Measurements from ENCODE around the gene ACP2. TPM values are rescaled to one million over a fixed set of nuclear protein-coding genes. Genes with fewer than 3 reads are reported as not detected.

Gene ACP2, protein sequence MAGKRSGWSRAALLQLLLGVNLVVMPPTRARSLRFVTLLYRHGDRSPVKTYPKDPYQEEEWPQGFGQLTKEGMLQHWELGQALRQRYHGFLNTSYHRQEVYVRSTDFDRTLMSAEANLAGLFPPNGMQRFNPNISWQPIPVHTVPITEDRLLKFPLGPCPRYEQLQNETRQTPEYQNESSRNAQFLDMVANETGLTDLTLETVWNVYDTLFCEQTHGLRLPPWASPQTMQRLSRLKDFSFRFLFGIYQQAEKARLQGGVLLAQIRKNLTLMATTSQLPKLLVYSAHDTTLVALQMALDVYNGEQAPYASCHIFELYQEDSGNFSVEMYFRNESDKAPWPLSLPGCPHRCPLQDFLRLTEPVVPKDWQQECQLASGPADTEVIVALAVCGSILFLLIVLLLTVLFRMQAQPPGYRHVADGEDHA
- 34.8 and 60.8 TPM in 2 replicates for total RNA-seq
- polyA plus RNA-seq (2012), result 44.5 TPM

DNA sequence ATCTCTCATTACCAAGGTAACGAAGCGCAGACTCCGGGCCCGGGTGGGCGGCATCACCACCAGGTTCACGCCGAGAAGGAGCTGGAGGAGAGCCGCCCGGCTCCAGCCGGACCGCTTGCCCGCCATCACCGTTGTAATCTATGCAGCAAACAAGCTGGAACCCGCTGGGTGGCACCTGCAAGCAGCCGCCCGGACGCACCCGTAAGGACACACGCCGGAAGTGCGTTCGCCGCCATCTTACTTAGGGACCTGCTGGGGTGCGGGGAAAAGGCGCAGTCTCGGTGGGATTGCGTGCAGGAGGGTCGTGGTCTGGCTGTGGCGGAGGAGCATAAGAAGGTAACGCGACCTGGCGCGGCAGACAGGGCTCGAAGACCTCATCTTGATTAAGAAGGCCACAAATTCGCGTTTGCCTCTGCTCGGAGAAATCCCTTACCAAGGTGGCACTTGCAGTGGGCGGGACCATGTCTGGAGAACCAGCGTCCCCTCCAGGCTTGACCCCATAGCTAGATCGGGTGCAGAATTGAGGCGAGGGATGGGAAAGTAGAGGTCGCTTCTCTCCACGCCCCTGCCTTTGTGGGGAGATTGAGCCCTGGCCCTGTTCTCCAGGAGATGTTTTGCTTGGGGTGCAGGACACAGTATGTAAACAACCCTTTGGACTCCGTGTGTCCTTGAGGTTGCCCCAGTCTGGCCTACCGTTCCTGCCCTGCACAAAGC lies at the start of gene ACP2:
Gene ACP2, minus strand, starts transcription at position 151 of the 714 bp plus-strand sequence. Its CDS starts 25 bp downstream, at position 126.
- peak; percentile 88 for DNase-seq (ENCODE audit: low read depth)

DNA sequence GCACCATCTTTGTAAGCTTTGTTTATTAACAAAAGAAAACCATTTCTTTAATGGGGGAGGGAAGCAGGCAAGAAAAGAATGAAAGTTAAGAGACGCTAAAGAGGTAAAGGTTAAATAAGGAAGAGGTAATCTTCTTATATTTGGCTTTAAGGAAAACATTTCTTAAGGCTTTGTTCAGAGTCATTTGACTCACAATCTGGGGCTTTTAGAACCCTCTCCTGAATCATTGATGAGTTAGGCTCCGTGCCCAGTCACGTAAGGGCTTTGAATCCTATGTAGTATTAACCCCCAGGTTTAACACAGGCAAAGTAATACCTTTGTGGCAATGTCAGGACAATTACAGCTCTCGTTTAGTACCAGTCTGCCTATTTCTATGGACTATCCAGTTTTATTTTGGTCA lies 47.4 kb upstream of the ACP2 start:
- DNase-seq (ENCODE audit: low read depth), result no peak

DNA sequence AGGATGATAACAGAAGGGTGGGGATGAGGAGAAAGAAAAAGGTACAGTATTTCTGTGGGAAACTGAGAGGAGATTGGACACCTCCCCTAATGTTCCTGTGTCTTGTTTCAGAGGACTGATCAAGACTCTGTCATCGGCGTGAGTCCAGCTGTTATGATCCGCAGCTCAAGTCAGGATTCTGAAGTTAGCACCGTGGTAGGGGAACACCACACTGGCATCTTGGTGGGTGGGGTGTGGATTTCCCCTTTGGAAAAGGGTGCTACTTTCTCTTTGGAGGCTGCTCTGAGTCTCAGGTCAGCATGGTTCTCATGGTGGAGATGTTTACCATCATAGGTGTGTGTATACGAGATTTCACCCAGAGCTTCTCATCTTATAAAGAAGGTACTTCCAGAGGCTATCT lies 46.8 kb upstream of the ACP2 start:
- DNase-seq (ENCODE audit: low read depth), result no peak

DNA sequence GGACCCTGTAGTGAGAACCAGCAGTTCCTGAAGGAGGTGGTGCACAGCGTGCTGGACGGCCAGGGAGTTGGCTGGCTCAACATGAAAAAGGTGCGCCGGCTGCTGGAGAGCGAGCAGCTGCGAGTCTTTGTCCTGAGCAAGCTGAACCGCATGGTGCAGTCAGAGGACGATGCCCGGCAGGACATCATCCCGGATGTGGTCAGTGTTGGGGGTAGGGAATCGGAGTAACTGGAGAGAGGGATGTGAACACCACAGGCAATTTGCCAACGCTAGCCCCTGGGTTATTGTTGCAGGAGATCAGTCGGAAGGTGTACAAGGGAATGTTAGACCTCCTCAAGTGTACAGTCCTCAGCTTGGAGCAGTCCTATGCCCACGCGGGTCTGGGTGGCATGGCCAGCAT lies 41.2 kb upstream of the ACP2 start:
- no peak for DNase-seq (ENCODE audit: low read depth)

DNA sequence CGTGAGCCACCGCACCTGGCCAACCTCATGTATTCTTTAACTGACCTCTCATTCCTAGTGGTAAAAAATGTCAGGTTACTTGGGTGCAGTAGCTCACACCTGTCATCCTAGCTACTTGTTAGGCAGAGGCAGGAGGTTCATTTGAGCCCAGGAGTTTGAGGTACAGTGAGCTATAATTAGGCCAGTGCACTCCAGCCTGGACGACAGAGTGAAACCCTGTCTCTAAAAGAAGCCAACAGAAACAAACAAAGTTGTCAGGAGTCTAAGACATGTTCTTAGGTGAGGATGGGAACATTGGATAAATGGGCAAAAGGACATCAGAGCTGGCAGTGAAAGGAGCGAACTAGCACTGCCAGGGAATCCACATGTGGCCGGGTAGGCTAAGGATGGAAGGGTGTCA lies 39.5 kb upstream of the ACP2 start:
- DNase-seq (ENCODE audit: low read depth), result peak; percentile 33

DNA sequence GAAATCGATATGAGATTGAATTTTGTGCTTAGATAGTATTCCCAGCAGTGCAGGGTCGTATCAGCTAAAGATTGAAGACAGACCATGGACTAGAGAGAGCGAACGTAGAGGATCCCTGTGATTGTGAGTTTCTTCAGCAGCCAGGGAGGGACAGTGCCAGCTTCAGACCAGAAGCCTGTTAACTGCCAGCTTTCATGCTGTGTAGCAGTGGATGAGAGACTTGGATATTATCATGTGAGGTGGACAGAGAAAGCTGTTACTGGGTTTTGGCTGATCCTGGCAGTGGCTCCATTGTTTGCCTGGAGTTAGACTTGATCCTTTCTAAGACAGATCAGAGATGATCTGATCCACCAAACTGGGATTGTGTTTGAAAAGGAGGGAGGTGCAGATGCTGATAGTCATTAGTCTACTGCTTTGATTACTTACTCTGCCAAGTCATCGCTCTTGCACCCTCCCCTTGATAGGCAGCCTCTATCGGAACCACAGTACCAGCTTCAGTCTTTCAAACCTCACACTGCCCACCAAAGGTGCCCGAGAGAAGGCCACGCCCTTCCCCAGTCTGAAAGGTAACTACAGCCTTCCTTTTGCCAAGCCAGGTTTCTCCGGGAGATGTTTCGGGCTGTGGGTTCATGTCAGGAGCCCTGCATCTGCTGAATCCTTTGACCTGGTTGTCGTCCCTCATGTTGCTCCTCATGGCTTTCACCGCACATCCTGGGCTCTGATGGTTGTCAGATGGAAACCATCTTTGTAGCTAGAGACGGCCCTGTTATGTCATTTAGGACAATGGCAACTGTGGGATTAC lies 37.6 kb upstream of the ACP2 start:
- no peak for DNase-seq (ENCODE audit: low read depth)

DNA sequence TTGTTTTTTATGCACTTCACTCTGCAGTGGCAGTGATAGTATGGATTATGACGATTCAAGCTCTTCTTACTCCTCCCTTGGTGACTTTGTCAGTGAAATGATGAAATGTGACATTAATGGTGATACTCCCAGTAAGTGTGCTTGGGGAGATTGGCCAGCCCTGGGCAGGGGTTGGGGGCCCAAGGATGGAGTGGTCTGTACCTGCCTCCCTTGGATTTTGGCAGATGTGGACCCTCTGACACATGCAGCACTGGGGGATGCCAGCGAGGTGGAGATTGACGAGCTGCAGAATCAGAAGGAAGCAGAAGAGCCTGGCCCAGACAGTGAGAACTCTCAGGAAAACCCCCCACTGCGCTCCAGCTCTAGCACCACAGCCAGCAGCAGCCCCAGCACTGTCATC lies 35.5 kb upstream of the ACP2 start:
- no peak for DNase-seq (ENCODE audit: low read depth)

DNA sequence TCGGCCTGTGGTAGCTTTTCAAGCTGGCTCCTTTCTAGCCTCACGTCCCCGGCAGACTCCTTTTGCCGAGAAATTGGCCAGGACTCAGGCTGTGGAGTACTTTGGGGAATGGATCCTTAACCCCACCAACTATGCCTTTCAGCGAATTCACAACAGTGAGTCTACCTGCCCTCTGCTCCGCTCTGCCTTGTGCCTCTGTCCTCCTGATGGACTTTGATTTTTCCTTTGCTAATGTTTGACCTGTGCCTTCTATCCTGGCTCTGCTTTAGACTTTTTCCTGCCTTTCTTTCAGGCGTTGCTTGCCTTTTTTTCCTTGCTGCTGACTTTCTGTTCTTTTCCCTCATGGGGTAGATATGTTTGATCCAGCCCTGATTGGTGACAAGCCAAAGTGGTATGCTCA lies 33.8 kb upstream of the ACP2 start:
- no peak for DNase-seq (ENCODE audit: low read depth)

DNA sequence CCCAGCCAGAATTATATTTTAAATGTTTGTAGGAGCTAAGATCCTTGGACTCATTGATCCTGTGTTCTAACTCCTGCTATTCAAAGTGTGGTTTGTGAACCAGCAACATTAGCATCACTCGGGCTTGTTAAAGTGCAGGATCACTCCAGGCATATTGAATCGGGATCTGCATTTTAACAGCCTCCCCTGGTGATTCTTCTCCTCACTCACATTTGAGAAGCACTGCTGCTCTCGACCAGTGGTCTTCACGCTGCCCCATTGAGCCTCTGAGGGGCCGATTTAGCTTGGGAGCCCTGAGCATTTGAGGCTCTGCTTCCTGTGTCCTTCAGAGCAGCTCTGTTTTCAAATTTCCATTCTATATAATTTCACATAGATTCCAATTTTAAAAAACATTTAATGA lies 32.2 kb upstream of the ACP2 start:
- DNase-seq (ENCODE audit: low read depth), result no peak

DNA sequence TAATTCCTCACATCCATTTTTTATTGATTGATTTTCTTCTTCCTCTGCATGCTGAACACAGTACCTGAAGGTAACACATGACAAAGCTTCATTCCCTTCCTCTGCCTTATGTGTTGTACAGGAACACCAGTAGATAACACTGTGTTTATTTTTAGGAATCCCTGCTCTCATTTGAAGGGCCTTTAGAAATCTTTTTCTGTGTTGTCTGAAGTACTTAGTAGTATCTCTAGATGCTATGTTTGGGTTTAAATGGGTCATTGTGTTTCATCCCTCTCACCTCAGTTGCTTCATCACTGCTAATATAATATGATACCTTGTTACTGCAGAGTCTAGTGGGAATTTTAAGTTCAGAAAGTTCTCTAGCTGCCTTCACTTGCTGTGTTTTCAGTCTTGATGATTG lies 31.5 kb upstream of the ACP2 start:
- DNase-seq (ENCODE audit: low read depth), result no peak

DNA sequence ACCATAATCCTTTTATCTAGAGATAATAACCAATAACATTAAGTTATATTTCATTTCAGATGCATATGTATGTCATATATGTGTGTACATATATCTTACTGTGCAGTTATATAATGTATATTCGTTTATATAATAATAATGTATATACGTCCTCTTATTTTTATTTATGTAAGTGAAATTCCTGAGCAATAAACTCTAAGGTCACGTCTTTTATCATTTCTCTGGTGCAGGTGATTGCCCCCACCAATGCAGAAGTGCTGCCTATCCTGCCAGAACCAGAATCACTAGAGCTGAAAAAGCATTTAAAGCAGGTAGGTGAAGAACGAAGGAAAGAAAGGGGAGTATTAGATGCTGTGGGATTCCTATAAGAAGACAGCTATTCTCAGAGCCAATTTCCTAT lies 30.2 kb upstream of the ACP2 start:
- no peak for DNase-seq (ENCODE audit: low read depth)

DNA sequence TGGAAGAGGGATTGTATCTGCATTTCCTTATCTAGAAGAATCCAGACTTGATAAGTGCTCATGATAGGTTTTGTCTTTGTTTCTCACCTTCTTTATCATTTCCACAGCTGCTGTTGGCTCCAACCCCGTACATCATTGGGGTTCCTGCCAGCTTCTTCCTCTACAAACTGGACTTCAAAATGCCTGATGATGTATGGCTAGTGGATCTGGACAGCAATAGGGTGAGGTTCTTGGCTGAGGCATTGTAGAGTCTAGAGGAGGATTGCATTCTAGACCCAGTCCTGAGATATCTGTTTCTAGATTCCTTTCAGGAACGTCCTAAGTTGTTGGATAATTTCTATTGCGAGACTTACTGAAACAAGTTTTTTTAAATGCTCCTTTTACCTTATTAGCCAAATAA lies 29.4 kb upstream of the ACP2 start:
- DNase-seq (ENCODE audit: low read depth), result no peak

DNA sequence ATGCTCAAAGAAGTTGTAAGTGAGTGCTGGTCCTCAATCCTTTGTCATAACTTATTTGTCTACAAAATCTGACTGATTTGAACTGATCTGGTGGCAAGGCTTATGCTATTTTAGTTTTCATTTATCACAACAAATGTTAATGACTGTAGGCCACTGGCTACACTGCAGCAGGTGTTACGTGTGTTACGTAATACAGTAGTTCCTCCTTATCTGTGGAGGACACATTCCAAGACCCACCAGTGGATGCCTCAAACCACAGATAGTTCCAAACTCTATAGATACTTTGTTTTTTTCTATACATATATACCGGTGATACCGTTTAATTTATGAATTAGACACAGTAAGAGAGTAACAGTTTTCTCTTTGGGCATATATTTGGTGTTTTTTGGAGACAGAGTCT lies 28.3 kb upstream of the ACP2 start:
- DNase-seq (ENCODE audit: low read depth), result peak; percentile 30

DNA sequence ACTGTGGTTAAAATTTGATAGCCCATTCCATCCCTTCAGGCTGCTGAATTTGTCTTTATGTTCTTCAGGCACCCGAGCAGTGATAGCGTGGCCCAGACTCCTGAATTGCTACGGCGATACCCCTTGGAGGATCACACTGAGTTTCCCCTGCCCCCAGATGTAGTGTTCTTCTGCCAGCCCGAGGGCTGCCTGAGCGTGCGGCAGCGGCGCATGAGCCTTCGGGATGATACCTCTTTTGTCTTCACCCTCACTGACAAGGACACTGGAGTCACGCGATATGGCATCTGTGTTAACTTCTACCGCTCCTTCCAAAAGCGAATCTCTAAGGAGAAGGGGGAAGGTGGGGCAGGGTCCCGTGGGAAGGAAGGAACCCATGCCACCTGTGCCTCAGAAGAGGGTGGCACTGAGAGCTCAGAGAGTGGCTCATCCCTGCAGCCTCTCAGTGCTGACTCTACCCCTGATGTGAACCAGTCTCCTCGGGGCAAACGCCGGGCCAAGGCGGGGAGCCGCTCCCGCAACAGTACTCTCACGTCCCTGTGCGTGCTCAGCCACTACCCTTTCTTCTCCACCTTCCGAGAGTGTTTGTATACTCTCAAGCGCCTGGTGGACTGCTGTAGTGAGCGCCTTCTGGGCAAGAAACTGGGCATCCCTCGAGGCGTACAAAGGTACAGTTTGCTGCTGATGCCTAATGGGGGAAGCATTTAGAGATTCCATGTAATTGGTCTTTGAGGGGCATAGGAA lies 26.1 kb upstream of the ACP2 start:
- no peak for DNase-seq (ENCODE audit: low read depth)

DNA sequence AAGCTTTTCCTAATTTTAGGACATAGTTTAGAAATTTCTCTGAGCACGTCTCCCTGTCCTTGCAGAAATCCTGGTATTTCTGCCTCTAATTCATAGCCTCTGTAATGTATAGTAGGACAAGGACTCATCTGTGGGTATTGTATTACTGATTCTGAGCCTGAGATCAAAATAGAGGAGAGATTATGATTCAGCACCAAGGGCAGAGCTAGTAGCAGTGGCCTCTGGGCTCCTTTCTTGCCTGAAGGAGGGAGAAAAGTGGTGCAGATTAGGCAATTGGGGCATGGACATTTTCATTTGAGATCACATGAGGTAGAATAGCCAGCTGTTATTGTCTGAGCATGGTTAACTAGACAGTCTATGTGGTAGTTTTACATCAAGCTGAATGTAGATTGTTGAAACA lies 24.1 kb upstream of the ACP2 start:
- DNase-seq (ENCODE audit: low read depth), result peak; percentile 76

DNA sequence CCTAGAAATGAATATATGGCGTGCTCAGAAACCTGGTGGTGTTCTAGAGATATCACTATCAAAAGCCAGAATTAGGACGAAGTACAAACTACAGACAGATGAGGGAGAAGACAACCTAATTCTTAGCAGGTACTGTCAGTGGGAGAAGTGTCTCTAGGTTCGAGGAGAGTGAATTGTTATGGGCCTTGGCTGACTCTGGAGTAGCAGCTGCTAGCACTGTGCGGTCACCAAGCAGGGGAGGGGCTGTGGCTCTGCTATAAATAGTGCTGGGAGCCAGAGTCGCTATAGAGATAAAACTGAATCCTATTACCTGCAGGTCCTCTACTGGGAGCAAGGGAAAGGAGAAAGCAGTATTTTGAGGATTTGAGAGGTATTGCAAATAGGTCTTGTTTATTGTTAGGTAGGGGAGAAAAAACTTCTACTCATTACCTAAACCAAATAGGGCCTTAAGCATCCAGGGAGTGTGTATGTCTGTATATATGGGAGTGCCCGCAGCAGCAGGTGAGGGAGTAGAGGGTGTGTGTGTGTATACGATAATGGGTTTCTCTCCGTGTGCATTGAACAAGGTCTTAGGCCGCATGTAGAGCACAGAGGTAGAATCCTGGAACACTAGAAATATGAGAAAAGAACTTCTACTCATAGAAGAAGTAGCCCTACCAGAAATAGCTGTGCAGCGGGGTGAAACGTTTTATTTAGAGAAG lies 23.5 kb upstream of the ACP2 start:
- peak; percentile 83 for DNase-seq (ENCODE audit: low read depth)

DNA sequence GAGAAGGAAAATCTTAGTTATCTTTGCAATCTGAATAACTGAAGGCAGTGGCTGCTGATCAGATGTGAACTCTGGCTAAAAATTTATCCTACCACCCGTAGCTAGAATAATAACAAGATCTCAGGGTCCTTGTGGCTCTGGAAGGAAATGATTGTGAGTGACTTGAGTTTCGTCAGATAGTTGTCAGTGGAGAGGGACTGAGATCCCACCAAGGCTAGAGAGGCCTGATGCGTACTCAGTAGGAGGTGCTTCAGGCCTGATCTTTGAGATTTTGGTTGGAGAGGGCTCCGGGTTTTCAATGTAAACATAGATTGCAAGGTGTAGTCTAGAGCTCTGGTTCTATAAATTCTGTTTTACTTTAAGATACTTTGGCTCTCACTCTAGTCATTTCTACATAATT lies 22.7 kb upstream of the ACP2 start:
- peak; percentile 2 for DNase-seq (ENCODE audit: low read depth)

DNA sequence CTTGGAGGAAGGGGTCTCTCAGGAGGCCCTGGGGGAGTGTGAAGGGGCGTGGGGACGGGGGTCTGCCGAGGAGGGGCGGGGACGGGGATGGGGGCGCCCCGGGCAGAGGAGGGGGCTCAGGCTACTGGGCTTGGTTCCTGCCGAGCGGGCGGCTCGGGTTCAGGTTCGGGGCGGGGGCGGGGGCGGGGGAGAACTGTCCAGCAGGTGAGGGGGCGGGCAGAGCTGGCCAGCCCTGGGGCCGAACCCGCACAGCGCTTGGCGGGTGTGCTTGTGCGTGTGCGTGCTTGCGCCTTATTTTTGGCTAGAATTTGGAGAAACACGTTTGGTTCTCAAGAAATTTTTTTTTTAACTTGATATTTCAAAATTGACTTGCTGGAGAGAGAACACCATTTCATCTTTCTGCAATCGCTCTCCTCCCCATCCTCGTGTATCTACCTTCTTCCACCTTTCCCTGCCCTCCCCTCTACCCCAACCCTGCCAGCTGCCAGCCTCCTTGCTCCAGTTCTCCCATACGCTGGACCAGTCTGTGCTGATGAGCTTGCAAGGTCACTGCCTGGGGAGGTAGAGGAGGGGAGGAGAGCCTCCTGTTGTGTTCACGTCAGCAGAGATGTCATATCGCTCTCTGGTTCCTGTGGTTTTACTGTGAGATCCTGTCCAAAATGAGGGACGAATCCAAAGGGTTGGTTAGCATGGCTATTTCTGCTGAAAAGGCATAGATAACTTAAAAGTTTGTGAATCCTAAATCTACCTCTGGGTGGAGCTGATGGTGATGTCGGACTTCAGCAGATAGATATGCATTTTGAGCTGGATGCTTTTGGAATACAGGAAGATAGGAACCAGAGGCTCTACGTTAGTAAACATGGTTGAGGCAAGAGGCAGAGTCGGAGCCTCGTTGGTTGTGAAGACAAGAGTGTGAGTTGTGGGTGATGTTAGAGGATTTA lies 22.0 kb upstream of the ACP2 start:
- peak; percentile 45 for DNase-seq (ENCODE audit: low read depth)

DNA sequence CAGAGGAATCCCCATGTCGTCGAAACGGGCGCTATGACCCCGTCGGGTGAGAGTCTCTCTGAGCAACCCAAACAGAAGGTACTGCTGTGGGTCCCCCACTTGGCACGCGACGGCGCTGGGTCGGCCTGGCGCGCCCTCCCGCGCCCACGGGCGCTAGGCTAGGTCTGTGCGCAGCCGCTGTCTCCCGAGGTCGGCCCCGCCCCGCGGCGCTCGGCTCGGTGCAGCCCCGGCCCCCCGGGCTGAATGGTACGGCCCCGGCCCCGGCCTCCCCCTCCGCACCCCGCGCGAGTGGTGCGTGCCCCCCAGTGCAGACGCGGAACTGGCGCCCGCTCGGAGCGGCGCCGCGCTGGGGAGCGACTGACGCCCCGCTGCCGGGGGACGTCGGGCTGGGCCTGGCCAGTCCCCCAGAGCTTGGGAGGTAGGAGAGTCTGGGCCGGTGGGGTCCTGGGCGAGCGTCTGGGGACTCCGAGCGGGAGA lies 21.3 kb upstream of the ACP2 start, which contains the start of gene MADD:
Gene MADD, plus strand, starts transcription at position 305 of the 477 bp plus-strand sequence.
- peak; percentile 89 for DNase-seq (ENCODE audit: low read depth)
